Epithelial cell of esophagus (primary cell): Measurements from ENCODE around the gene JRKL.
A peak's percentile ranks its signal among the peaks of the same experiment; 100 is the strongest.
"Not testable (repeated sequence)": the region's sequence is repeated elsewhere in the genome, so short reads cannot be mapped to it uniquely, and the experiment has no call there.

Experiments used
- DNase-seq: peaks from one replicate; pipeline ENCODE4 v3.0.0; 2010; ENCODE audit warnings: low read depth
- H3K4me3 ChIP-seq: 2 replicates; pipeline ENCODE4 v1.5.1; 2011; ENCODE audit warnings: mild to moderate bottlenecking, low read length, control low read depth
- TF ChIP-seq, protein P1 (sequence below): IDR thresholded peaks from 2 replicates; pipeline ENCODE4 v1.5.1; 2011; ENCODE audit warnings: low read depth, mild to moderate bottlenecking, low read length, control low read depth, inconsistent platforms; ENCODE audit not compliant: insufficient read depth; ENCODE audit errors: missing control alignments

Gene JRKL

DNA sequence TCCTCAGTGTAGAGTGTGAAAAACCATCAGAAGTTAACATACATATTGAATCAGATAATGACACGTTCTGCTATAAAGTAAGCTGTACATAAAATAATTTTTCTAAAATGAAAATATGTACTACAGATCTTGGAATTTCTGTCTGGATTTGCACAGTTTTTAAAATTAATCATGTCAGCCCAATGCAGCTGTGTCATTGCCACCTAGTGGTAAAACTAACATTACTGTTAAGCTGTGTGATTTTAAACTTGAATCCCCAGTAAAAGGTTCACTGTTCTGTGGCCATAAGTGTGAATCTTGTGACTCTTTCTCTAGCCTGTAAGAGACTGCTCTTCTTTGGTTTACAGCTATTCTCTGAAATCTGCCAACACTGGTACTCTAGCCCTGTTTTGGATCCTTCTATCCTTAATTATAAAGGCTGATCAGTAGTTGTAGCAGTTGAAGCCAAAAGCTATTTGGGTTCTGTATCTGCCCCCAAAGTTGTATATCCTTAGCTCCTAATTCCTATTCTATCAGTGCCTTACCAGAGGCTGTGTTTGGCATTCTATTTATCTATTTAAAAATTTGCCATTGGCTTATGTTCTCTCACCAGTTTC, 4.0 kb downstream of the JRKL start:
- no peak overlapping the region for H3K4me3 ChIP-seq
- TF ChIP-seq, protein P1, sequence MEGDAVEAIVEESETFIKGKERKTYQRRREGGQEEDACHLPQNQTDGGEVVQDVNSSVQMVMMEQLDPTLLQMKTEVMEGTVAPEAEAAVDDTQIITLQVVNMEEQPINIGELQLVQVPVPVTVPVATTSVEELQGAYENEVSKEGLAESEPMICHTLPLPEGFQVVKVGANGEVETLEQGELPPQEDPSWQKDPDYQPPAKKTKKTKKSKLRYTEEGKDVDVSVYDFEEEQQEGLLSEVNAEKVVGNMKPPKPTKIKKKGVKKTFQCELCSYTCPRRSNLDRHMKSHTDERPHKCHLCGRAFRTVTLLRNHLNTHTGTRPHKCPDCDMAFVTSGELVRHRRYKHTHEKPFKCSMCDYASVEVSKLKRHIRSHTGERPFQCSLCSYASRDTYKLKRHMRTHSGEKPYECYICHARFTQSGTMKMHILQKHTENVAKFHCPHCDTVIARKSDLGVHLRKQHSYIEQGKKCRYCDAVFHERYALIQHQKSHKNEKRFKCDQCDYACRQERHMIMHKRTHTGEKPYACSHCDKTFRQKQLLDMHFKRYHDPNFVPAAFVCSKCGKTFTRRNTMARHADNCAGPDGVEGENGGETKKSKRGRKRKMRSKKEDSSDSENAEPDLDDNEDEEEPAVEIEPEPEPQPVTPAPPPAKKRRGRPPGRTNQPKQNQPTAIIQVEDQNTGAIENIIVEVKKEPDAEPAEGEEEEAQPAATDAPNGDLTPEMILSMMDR, result peak; percentile 71
- peak; percentile 52 for DNase-seq

DNA sequence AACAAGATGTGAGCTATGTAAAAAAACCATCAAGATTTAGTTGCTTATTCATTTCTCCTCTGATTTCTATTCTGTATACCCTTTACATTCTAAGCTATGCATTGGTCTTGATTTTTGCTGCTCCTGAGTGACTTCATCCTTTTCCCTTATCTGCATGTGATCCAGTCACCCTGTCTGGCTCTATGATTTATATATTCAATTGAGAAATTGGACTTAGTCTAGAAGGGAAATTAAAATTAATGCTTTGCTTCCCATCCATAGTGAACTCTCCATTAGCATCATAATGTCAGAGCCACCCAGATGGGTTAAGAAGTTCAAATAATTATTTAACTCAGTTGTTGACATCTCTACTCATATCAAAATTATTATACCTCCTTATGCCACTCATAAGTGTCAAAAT, 5.0 kb downstream of the JRKL start:
- H3K4me3 ChIP-seq, result no peak overlapping the region
- TF ChIP-seq, protein P1, result no peak
- DNase-seq, result no peak

DNA sequence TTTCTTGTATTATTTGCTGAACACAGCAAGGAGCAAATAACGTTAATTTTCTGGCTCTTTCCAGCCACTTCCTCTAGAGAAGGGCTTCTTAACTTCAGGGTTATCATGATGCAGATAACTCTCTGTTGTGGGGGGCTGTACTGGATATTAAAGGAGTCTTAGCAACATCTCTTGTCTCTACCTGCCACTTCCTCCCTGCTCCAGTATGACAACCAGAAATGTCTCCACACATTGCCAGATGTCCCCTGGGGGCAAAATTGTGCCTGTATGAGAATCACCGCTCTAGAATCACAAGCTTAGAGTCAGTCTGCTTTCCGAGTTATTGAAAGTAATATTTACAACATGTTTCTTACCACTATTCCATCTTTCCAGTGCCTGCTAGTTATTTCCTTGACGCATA, 6.8 kb downstream of the JRKL start:
- H3K4me3 ChIP-seq, result no peak overlapping the region
- TF ChIP-seq, protein P1, result no peak
- DNase-seq, result peak; percentile 30

DNA sequence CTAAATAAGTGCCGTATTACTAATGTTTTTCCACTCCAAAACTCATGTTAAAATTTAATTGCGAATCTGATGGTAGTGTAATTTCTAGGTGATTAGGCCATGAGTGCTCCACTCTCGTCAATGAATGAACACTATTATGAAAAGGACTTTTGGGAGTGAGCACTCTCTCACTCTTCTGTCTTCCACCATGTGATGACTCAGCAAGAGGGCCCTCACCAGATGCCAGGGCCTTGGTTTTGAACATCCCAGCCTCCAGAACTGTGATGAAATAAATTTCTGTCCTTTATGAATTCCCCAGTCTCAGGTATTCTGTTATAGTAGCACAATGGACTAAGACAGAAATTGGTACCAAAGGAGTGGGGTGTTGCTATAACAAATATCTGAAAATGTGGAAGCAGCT, 8.1 kb downstream of the JRKL start:
- no peak for DNase-seq
- TF ChIP-seq, protein P1, result no peak
- no peak overlapping the region for H3K4me3 ChIP-seq

DNA sequence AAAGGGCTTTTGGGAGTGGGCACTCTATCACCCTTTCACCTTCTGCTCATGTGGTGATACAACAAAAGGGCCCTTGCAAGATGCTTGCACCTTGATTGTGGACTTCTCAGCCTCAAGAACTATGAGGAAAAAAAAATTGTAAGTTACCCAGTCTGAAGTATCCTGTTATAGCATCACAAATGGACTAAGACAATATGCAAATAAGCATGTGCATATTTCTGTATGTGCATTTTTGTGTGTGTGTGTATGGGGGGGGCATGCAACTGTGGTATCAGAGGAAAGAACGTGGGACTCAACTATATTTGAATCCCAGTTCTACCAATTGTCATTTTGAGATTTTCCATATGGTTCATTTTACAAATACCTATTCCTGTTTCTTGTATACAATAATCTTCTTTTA, 10.9 kb downstream of the JRKL start:
- no peak for DNase-seq
- TF ChIP-seq, protein P1, result no peak
- no peak overlapping the region for H3K4me3 ChIP-seq

DNA sequence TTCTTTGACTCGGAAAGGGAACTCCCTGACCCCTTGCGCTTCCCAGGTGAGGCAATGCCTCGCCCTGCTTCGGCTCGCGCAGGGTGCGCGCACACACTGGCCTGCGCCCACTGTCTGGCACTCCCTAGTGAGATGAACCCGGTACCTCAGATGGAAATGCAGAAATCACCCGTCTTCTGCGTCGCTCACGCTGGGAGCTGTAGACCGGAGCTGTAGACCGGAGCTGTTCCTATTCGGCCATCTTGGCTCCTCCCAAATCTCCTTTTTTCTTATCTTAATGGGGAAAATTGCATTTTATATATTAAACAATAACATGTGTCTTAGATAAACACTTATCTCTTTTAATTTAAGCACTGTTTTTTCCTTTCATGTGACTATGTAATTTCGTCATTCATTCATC, 21.6 kb downstream of the JRKL start:
- peak overlapping the region; percentile 31 for H3K4me3 ChIP-seq
- DNase-seq, result not testable (repeated sequence)

DNA sequence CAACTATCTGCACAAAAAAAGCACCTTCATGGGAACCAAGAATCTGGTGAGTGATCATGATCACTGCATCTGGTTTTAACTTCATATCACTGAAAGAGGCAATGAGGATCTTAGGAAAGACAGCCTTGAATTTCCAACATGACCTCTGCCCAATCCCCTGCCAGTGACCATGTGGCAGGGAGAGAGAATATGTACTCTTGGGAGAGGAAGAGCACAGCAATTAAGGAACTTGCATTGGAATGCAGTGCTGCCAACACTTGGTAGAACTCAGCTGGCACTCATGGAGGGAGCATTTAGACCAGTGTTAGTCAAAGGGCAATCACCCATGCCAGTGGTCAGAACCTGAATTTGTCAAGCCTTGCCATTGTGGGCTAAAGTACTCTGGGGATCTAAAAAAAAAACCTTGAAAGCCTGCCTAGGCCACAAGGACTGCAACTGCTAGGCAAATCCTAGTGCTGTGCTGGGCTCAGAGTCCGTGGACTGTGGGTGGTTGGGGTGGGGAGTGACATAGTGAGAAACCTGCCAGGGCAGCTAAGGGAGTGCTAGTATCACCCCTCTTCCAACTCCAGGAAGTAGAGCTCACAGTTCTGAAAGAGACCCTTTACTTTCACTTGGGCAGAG, 23.1 kb downstream of the JRKL start:
- peak; percentile 11 for DNase-seq
- H3K4me3 ChIP-seq, result no peak overlapping the region
- TF ChIP-seq, protein P1, result no peak
